Measurements from ENCODE around the gene PRL. TPM values are rescaled to one million over a fixed set of nuclear protein-coding genes. Genes with fewer than 3 reads are reported as not detected.

Gene PRL
- not detected for total RNA-seq

GRCh38 chr6:22296936-22297335 is at the start of gene PRL:
Gene PRL, minus strand, starts transcription at chr6:22297036. Its CDS starts 54 bp downstream, at chr6:22296982.
- FAIRE-seq (no peak), DNase-seq (ENCODE audit: low spot score in 2 of 2) (no peak)

- no peak for DNase-seq (ENCODE audit: low spot score in 2 of 2)
- no peak for FAIRE-seq
These were observed 47.0 kb upstream of the PRL start for GRCh38 chr6:22343864-22344263.

- FAIRE-seq (no peak), DNase-seq (ENCODE audit: low spot score in 2 of 2) (no peak)
These were observed 37.9 kb upstream of the PRL start for GRCh38 chr6:22334778-22335177.

GRCh38 chr6:22333802-22334201 is 37.0 kb upstream of the PRL start:
- no peak for DNase-seq (ENCODE audit: low spot score in 2 of 2)
- FAIRE-seq: no peak

GRCh38 chr6:22332711-22333110 is 35.9 kb upstream of the PRL start:
- FAIRE-seq (no peak), DNase-seq (ENCODE audit: low spot score in 2 of 2) (no peak)

- FAIRE-seq: no peak
- no peak for DNase-seq (ENCODE audit: low spot score in 2 of 2)
These were observed 35.4 kb upstream of the PRL start for GRCh38 chr6:22332216-22332615.

GRCh38 chr6:22330941-22331340 is 34.1 kb upstream of the PRL start:
- DNase-seq (ENCODE audit: low spot score in 2 of 2): no peak
- FAIRE-seq: no peak

GRCh38 chr6:22328474-22328873 is 31.6 kb upstream of the PRL start:
- DNase-seq (ENCODE audit: low spot score in 2 of 2) (no peak), FAIRE-seq (no peak)

- FAIRE-seq (no peak), DNase-seq (ENCODE audit: low spot score in 2 of 2) (no peak)
These were observed 31.0 kb upstream of the PRL start for GRCh38 chr6:22327881-22328280.

- DNase-seq (ENCODE audit: low spot score in 2 of 2) (no peak), FAIRE-seq (no peak)
These were observed 29.7 kb upstream of the PRL start for GRCh38 chr6:22326500-22326899.

- DNase-seq (ENCODE audit: low spot score in 2 of 2) (no peak), FAIRE-seq (no peak)
These were observed 28.6 kb upstream of the PRL start for GRCh38 chr6:22325481-22325880.

- FAIRE-seq (no peak), DNase-seq (ENCODE audit: low spot score in 2 of 2) (no peak)
These were observed 27.0 kb upstream of the PRL start for GRCh38 chr6:22323848-22324247.

- FAIRE-seq (no peak), DNase-seq (ENCODE audit: low spot score in 2 of 2) (no peak)
These were observed 25.5 kb upstream of the PRL start for GRCh38 chr6:22322103-22323030.

GRCh38 chr6:22320750-22321149 is 23.9 kb upstream of the PRL start:
- no peak for DNase-seq (ENCODE audit: low spot score in 2 of 2)

GRCh38 chr6:22318404-22318803 is 21.6 kb upstream of the PRL start:
- no peak for DNase-seq (ENCODE audit: low spot score in 2 of 2)
- no peak for FAIRE-seq

More at GRCh38 chr6:22320750-22321149, 23.9 kb upstream of the PRL start:
- FAIRE-seq: no peak

GRCh38 chr6:22313796-22314195 is 17.0 kb upstream of the PRL start:
- FAIRE-seq (no peak), DNase-seq (ENCODE audit: low spot score in 2 of 2) (no peak)

- no peak for DNase-seq (ENCODE audit: low spot score in 2 of 2)
- no peak for FAIRE-seq
These were observed 12.1 kb upstream of the PRL start for GRCh38 chr6:22308939-22309338.

GRCh38 chr6:22306741-22307466 is 10.1 kb upstream of the PRL start:
- no peak for DNase-seq (ENCODE audit: low spot score in 2 of 2)
- FAIRE-seq: no peak

GRCh38 chr6:22302838-22303237 is 6.0 kb upstream of the PRL start:
- FAIRE-seq (no peak), DNase-seq (ENCODE audit: low spot score in 2 of 2) (no peak)

GRCh38 chr6:22300273-22300998 is 3.6 kb upstream of the PRL start:
- FAIRE-seq (no peak), DNase-seq (ENCODE audit: low spot score in 2 of 2) (no peak)

- no peak for DNase-seq (ENCODE audit: low spot score in 2 of 2)
- no peak for FAIRE-seq
These were observed 1.6 kb upstream of the PRL start for GRCh38 chr6:22298475-22298890.

Data from frontal cortex (tissue), 4 donors.